ENCODE measurements around the gene MAML3. TPM values are rescaled to one million over a fixed set of nuclear protein-coding genes. Genes with fewer than 3 reads are reported as not detected.

Gene MAML3
- total and polyA plus RNA-seq, 2 experiments from 2014 or later = 1.7 to 6.5 TPM

DNA sequence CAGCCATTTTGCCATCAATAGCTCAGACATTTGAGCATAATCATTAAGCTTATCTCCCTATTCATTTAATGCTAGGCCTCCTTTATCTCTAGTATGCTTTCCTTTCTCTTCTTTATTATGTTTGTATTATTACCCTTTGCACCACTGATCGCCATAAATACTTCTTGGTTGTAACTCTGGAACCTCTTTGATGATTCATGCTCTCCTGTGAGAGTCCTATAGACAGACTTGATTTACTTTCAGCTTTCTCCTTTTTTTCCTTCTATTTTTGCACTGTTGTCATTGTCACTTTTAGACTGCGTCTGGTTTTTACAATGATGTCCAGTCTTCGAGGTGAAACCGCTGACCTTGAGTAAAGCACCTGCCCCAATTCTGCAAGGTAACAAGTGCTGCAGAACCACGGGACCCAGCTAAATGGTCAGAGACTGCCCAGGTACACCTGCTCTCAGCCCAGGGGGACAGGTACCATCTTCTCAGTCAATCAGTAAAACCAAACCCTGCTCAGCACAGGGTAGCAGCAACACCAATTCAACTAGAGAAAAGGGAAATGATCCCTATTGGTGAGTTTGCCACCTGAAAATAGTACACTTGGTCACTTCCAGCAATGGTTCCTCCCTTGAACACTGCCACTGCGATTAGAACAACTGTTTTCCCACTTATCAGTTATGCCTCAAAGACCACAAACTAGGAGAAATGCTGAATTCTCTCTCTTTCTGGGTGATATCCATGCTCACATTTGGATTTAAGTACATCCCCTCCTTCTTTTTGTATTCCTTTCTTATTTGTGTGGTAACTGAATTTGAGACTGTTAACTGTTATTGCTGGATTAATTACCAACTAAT, 125.1 kb downstream of the MAML3 start (continued):
- no peak for TF ChIP-seq STAT1 (IDR thresholded peaks at IDR 0.05; ENCODE audit: unreplicated experiment)
- no peak for TF ChIP-seq CREB1 (CRISPR knock-in tag; IDR thresholded peaks at IDR 0.05; ENCODE audit: low read depth)
- no peak for TF ChIP-seq ZNF114 (CRISPR knock-in tag; IDR thresholded peaks at IDR 0.05)
- no peak for TF ChIP-seq JUNB (IDR thresholded peaks at IDR 0.05; ENCODE audit: unreplicated experiment)
- no peak for TF ChIP-seq EZH2 (IDR thresholded peaks at IDR 0.05; ENCODE audit: low read depth, unreplicated experiment)
- no peak for TF ChIP-seq NANOG (IDR thresholded peaks at IDR 0.05; ENCODE audit: borderline replicate concordance)
- no peak for TF ChIP-seq REST (IDR thresholded peaks at IDR 0.05; ENCODE audit: unreplicated experiment)

- H3F3A ChIP-seq (replicated peaks; ENCODE audit: low read depth) = no peaks in the 10 kb centered on the region
- H3K27me3 ChIP-seq (ENCODE audit: insufficient read depth) = no peaks in the 10 kb centered on the region
- Mint-ChIP-seq H3K27ac (no peak overlapping the region), H3K9me3 (no peaks in the 10 kb centered on the region), H3K36me3 (ENCODE audit: low read depth) (no peaks in the 10 kb centered on the region), H3K27me3 (ENCODE audit: insufficient read depth, low read depth, poor library complexity) (no peaks in the 10 kb centered on the region), H3K4me3 (no peak overlapping the region), H3K4me1 (peaks cover 10% of the 10 kb centered on the region; the same call in 2 of the 3 replicates)
- H2AFZ ChIP-seq = no peak overlapping the region
- no peaks in the 10 kb centered on the region for H4K20me1 ChIP-seq (replicated peaks; ENCODE audit: insufficient read depth)
- H3K79me2 ChIP-seq (replicated peaks; ENCODE audit: insufficient read depth) = no peaks in the 10 kb centered on the region
- peaks cover 6% of the 10 kb centered on the region; the same call in 1 of the 2 replicates for H3K4me1 ChIP-seq (ENCODE audit: insufficient read depth)
- no peaks in the 10 kb centered on the region for H3K36me3 ChIP-seq (ENCODE audit: insufficient read depth)
- H3K4me2 ChIP-seq = no peak overlapping the region
- TF ChIP-seq ZNF114 (CRISPR knock-in tag; IDR thresholded peaks at IDR 0.05) (no peak), REST (IDR thresholded peaks at IDR 0.05; ENCODE audit: unreplicated experiment) (no peak), ZNF462 (CRISPR knock-in tag; IDR thresholded peaks at IDR 0.05) (no peak)
- no peaks in the 10 kb centered on the region for H3K9me2 ChIP-seq (ENCODE audit: insufficient read depth)
- ATAC-seq (no peak), DNase-seq (ENCODE audit: low spot score) (no peak)
- H3K27ac ChIP-seq (ENCODE audit: low read depth) = no peak overlapping the region
- no peak overlapping the region for H3K4me3 ChIP-seq
Observed at GRCh38 chr4:140028101-140028500, 125.9 kb downstream of the MAML3 start.
